WTC11 (cell line): Measurements from ENCODE around the gene LRRC75B.
"Not testable (repeated sequence)": the region's sequence is repeated elsewhere in the genome, so short reads cannot be mapped to it uniquely, and the experiment has no call there.

Experiments used
- CTCF ChIP-seq: fragments of 200-600 bp; IDR thresholded peaks from 2 replicates; pipeline ENCODE4 v1.8.0; 2022; ENCODE audit warnings: antibody characterized with exemption
- ESRRA ChIP-seq: sonication (generic); formaldehyde crosslinking; IDR thresholded peaks from 2 replicates; pipeline ENCODE4 v1.8.1; 2022; ENCODE audit warnings: mild to moderate bottlenecking, missing genetic modification reagents, borderline replicate concordance
- KAT7 ChIP-seq: sonication (generic); formaldehyde crosslinking; IDR thresholded peaks from 2 replicates; pipeline ENCODE4 v1.8.1; 2023; ENCODE audit warnings: missing genetic modification reagents, mild to moderate bottlenecking, borderline replicate concordance
- NR2C2 ChIP-seq: sonication (generic); formaldehyde crosslinking; IDR thresholded peaks from 2 replicates; pipeline ENCODE4 v1.8.0; 2022; ENCODE audit warnings: mild to moderate bottlenecking, missing genetic modification reagents
- ZBTB21 ChIP-seq: sonication (generic); formaldehyde crosslinking; IDR thresholded peaks from 2 replicates; pipeline ENCODE4 v1.8.1; 2023; ENCODE audit warnings: mild to moderate bottlenecking, missing genetic modification reagents, borderline replicate concordance
- TF ChIP-seq, protein P1 (sequence below): sonication (generic); formaldehyde crosslinking; IDR thresholded peaks from 2 replicates; pipeline ENCODE4 v1.8.1; 2023; ENCODE audit warnings: mild to moderate bottlenecking, missing genetic modification reagents

GRCh38 chr22:24622596-24622995, 29.7 kb upstream of the LRRC75B start:
- not testable (repeated sequence) for TF ChIP-seq CTCF; ESRRA (CRISPR knock-in tag); ZBTB21 (CRISPR knock-in tag); NR2C2; KAT7 (CRISPR knock-in tag)
- TF ChIP-seq, protein P1, sequence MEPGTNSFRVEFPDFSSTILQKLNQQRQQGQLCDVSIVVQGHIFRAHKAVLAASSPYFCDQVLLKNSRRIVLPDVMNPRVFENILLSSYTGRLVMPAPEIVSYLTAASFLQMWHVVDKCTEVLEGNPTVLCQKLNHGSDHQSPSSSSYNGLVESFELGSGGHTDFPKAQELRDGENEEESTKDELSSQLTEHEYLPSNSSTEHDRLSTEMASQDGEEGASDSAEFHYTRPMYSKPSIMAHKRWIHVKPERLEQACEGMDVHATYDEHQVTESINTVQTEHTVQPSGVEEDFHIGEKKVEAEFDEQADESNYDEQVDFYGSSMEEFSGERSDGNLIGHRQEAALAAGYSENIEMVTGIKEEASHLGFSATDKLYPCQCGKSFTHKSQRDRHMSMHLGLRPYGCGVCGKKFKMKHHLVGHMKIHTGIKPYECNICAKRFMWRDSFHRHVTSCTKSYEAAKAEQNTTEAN (CRISPR knock-in tag) = not testable (repeated sequence)
